ENCODE results near the gene CITED2.
A peak's percentile ranks its signal among the peaks of the same experiment; 100 is the strongest.
"Not testable (repeated sequence)": the region's sequence is repeated elsewhere in the genome, so short reads cannot be mapped to it uniquely, and the experiment has no call there.

CITED2 gene

DNA sequence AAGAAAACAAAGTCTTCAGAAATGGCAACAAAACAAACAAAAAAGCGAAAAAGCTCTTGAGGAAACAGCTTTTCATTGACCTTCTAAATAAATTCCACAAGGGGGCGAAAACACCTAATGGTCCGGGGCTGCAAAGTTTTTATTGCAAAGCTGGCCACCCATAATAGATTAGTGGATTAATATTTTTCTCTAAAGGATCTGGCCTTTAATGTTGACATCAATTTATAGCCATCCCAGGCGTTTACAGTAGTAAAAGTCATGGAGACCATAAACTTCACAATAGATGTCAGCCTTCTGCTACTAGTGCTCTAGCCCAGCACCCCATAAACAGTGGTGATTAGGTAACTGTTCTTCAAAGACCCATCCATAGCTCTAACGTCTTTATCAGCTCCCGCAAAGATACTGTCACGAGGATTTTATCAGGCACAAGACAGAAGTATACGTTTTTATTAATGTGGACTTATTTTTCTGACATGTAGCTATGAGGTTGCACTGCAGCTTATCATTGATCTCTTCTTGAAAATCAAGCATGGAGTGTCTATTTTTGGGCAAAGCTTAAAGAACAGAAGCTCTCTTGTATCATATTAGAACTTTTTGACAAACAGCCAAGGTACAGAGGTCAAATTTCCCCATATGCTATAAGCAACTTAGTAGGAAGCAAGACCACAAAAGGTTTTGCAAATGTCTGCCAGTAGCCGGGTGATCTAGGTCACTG, 4.7 kb downstream of the CITED2 start:
- H3K27ac ChIP-seq, result peak overlapping the region; percentile 99
- TF ChIP-seq, protein P1, sequence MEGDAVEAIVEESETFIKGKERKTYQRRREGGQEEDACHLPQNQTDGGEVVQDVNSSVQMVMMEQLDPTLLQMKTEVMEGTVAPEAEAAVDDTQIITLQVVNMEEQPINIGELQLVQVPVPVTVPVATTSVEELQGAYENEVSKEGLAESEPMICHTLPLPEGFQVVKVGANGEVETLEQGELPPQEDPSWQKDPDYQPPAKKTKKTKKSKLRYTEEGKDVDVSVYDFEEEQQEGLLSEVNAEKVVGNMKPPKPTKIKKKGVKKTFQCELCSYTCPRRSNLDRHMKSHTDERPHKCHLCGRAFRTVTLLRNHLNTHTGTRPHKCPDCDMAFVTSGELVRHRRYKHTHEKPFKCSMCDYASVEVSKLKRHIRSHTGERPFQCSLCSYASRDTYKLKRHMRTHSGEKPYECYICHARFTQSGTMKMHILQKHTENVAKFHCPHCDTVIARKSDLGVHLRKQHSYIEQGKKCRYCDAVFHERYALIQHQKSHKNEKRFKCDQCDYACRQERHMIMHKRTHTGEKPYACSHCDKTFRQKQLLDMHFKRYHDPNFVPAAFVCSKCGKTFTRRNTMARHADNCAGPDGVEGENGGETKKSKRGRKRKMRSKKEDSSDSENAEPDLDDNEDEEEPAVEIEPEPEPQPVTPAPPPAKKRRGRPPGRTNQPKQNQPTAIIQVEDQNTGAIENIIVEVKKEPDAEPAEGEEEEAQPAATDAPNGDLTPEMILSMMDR (IDR thresholded peaks at IDR 0.05), result peak; percentile 82
- no peak for TF ChIP-seq ZFX (IDR thresholded peaks at IDR 0.05; ENCODE audit: borderline replicate concordance)

DNA sequence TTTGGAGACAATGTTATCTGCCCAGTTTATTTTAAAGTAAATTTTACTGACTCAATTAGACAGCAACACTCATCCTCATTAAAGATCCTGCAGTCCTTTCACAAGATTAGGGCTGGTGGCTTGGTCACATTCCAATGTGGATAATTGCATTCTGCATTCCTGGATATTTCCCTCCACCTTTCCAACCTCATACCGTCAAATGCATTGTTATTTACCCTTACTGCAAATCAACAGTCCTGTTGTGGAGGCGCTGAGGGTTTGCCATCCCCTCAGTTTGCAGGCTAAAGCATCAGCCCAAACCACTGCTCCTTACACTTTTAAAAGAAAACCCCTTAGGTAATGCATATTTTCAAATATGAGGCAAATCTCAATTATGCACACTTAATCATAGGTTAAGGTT, 5.4 kb downstream of the CITED2 start:
- peak overlapping the region; percentile 99 for H3K27ac ChIP-seq
- TF ChIP-seq, protein P1 (IDR thresholded peaks at IDR 0.05), result no peak
- no peak for TF ChIP-seq ZFX (IDR thresholded peaks at IDR 0.05; ENCODE audit: borderline replicate concordance)

DNA sequence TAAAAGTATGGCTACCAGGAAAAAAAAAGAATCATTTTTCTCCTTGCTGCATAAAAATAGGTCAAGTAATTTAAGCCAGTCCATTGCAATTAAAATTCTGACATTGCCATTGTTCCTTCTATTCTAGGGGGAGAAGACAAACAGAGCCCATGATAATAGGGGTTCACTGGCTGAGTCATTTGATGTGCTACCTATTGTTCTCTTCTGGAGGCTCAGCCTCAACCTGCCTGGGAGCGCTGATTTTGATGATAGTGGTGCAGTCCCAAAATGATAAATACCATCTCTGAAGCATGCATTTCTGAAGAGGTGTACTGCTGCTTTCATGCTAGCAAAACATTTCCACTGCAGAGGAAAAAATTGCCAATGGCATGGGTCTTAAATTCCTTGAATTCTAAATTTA, 5.8 kb downstream of the CITED2 start:
- no peak overlapping the region; the same call in 1 of the 2 replicates for H3K27ac ChIP-seq

DNA sequence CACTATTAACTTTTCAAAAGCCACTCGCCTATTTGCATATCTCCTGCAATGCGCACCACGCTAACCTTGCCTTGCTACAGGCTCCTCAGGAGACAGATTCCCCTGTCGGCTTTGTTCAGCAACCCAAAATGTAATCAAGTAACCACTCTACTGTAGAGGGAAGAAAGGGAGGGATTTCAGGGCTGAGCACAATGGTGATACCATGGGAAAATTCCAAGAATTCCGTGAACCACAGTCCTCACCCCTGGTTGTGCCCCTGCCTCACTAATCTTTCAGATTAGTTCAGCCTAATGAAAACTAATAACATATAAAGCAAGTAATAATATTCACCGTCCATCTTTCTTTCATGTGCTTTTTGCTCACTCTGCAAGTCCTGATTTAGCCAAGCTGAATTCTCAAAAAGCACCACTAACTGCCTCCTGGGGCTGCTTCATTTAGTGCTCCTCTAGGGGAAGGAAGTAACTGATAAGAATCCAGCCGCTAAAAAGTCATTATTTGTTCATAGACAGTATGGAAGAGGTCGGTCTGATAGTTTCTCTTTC, 6.6 kb downstream of the CITED2 start:
- TF ChIP-seq, protein P1 (IDR thresholded peaks at IDR 0.05), result no peak
- TF ChIP-seq ZFX (IDR thresholded peaks at IDR 0.05; ENCODE audit: borderline replicate concordance), result no peak
- no peak overlapping the region for H3K27ac ChIP-seq

More for the DNA sequence above, 5.8 kb downstream of the CITED2 start:
- no peak for TF ChIP-seq ZFX (IDR thresholded peaks at IDR 0.05; ENCODE audit: borderline replicate concordance)
- TF ChIP-seq, protein P1 (IDR thresholded peaks at IDR 0.05), result no peak

DNA sequence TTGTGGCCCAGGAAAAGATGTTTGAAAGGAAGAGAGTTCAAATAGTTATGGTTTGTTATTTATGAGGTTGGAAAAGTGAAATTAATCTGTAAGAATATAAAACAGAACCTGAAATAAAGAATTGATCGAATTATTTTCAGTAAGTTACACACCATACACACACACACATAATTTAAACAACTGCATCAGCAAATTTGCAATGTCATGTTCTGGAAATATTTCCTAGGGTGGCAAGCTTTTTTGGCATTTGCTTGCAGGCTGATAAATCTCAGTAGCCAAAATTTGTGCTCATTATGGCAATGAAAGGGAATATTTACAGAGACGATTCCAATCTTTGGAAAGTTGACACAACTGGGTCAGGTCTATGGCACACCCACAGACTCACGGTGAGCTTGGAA, 9.5 kb downstream of the CITED2 start:
- H3K27ac ChIP-seq, result no peak overlapping the region
- no peak for TF ChIP-seq ZFX (IDR thresholded peaks at IDR 0.05; ENCODE audit: borderline replicate concordance)
- TF ChIP-seq, protein P1 (IDR thresholded peaks at IDR 0.05), result no peak

DNA sequence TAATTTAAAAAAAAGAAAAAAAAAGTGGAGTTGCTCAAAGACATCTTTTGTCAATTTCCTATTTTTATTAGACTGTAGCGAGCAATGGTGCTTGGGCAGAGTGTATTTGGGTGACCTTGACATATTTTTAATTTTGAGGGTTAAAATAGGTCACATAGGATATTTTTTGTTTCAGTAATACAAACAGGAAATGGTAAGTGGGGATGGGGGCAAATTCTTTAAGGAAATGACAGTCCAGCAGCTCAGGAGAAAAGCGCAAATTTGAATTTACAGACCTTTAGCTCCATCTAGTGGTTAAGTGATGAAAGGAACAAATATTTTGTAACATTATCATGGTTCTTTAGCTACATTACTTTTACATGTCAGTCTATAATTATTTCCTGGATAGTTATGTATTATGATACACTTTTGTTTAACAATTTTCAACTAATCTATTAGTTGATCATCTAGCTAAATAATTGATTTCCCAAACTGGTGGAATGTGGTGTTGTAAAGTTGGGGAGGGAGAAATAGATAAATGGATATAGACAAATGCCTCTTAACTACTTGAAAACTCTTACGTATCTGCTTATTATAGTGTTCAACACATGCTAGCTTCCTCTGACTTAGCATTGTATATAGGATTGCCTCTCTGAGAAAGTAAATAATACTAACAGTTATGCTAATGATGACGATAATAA, 10.0 kb downstream of the CITED2 start:
- no peak overlapping the region for H3K27ac ChIP-seq
- TF ChIP-seq, protein P1 (IDR thresholded peaks at IDR 0.05), result peak; percentile 62
- TF ChIP-seq ZFX (IDR thresholded peaks at IDR 0.05; ENCODE audit: borderline replicate concordance), result no peak

DNA sequence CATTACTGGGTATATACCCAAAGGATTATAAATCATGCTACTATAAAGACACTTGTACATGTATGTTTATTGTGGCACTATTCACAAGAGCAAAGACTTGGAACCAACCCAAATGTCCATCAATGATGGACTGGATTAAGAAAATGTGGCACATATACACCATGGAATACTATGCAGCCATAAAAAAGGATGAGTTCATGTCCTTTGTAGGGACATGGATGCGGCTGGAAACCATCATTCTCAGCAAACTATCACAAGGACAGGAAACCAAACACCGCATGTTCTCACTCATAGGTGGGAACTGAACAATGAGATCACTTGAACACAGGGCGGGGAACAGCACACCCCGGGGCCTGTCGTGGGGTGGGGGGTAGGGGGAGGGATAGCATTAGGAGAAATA, 10.7 kb downstream of the CITED2 start:
- H3K27ac ChIP-seq, result not testable (repeated sequence)

DNA sequence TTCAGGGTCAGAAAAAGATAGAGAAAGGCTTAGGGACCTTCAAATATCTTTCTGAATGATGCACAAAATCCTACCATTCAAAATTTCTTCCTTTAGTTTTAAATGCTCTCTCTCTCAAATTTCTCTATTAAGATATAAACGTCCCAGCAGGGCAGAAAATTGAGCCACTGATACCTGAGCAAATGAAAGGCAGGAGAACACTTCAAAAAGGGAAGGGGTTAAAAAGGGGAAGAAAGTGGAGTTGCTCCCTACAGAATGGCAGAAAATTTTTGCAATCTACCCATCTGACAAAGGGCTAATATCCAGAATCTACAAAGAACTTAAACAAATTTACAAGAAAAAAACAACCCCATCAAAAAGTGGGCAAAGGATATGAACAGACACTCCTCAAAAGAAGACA, 11.3 kb downstream of the CITED2 start:
- H3K27ac ChIP-seq, result not testable (repeated sequence)
